IMR-90 (cell line): ENCODE results near the gene NADSYN1. TPM values are rescaled to one million over a fixed set of nuclear protein-coding genes. Genes with fewer than 3 reads are reported as not detected.

ENCODE experiments used
- ATAC-seq: fragments of 200-7000 bp; cut with Tn5 transposase; 2 replicates; pipeline ENCODE4 v1.9.1; 2020; ENCODE audit warnings: low read depth, mild to moderate bottlenecking, moderate library complexity
- BruUV-seq: library from RNA; stranded (reverse); fragments of 400-500 nt; replicated peaks from 2 replicates; lab custom pipeline; 2021; lab: Mats Ljungman, UMichigan
- CTCF ChIA-PET: fragments of 300-600 bp; formaldehyde crosslinking; extraction: SDS; loops from one replicate; lab custom pipeline; 2021; ENCODE audit warnings: antibody characterized with exemption; lab: Yijun Ruan, JAX
- POLR2A ChIA-PET: fragments of 300-600 bp; sonication (Branson Sonifier 250); formaldehyde crosslinking; loops from one replicate; lab custom pipeline; 2022; ENCODE audit warnings: antibody characterized with exemption; ENCODE audit not compliant: unreplicated experiment; lab: Charles Lee
- DNase-seq: peaks from one replicate; pipeline ENCODE4 v3.0.0; 2013
- H2AFZ ChIP-seq: replicated peaks from 2 replicates; pipeline ENCODE3; 2013; ENCODE audit warnings: low read length, mild to moderate bottlenecking; ENCODE audit not compliant: poor library complexity
- H2AK5ac ChIP-seq: 2 replicates; pipeline ENCODE4 v1.6.1; 2013; ENCODE audit warnings: low read depth, low read length, inconsistent platforms
- H2AK9ac ChIP-seq: replicated peaks from 2 replicates; pipeline ENCODE3; 2013; ENCODE audit warnings: mild to moderate bottlenecking, low read depth, low read length, moderate library complexity; ENCODE audit not compliant: poor library complexity
- H2BK120ac ChIP-seq: 2 replicates; pipeline ENCODE4 v1.6.1; 2013; ENCODE audit warnings: low read depth, low read length, inconsistent platforms
- H2BK15ac ChIP-seq: 3 replicates; pipeline ENCODE4 v1.6.1; 2013; ENCODE audit warnings: low read depth, low read length, inconsistent platforms
- H2BK20ac ChIP-seq: 2 replicates; pipeline ENCODE4 v1.6.1; 2013; ENCODE audit warnings: low read depth, mild to moderate bottlenecking, inconsistent platforms, low read length, moderate library complexity
- H2BK5ac ChIP-seq: 2 replicates; pipeline ENCODE4 v1.6.1; 2013; ENCODE audit warnings: mild to moderate bottlenecking, low read depth, low read length, inconsistent platforms; ENCODE audit not compliant: poor library complexity, severe bottlenecking
- H3K14ac ChIP-seq: replicated peaks from 2 replicates; pipeline ENCODE4 v1.6.1; 2013; ENCODE audit warnings: low read depth, low read length, inconsistent platforms
- H3K18ac ChIP-seq: 2 replicates; pipeline ENCODE4 v1.6.1; 2013; ENCODE audit warnings: low read depth, low read length, control low read depth
- H3K23ac ChIP-seq: 2 replicates; pipeline ENCODE4 v1.6.1; 2013; ENCODE audit warnings: low read depth, low read length, inconsistent platforms
- H3K27ac ChIP-seq: 2 replicates; pipeline ENCODE4 v1.5.1; 2013; ENCODE audit warnings: mild to moderate bottlenecking, control low read depth, low read length; ENCODE audit not compliant: insufficient read depth
- H3K27me3 ChIP-seq: 2 replicates; pipeline ENCODE4 v1.6.1; 2013; ENCODE audit warnings: low read length; ENCODE audit not compliant: control insufficient read depth, insufficient read depth
- H3K36me3 ChIP-seq: 2 replicates; pipeline ENCODE4 v1.6.1; 2013; ENCODE audit warnings: low read length, mixed read lengths; ENCODE audit not compliant: control insufficient read depth, insufficient read depth
- H3K4ac ChIP-seq: 2 replicates; pipeline ENCODE4 v1.6.1; 2013; ENCODE audit warnings: low read depth, low read length, inconsistent platforms
- H3K4me1 ChIP-seq: 2 replicates; pipeline ENCODE4 v1.6.1; 2013; ENCODE audit warnings: low read length, mixed read lengths; ENCODE audit not compliant: control insufficient read depth, insufficient read depth
- H3K4me2 ChIP-seq: 2 replicates; pipeline ENCODE4 v1.6.1; 2013; ENCODE audit warnings: low read depth, mild to moderate bottlenecking, control low read depth, low read length, moderate library complexity
- H3K4me3 ChIP-seq: 2 replicates; pipeline ENCODE4 v1.5.1; 2013; ENCODE audit warnings: low read depth, mild to moderate bottlenecking, control low read depth, low read length, moderate library complexity; ENCODE audit not compliant: insufficient read depth
- H3K56ac ChIP-seq: 2 replicates; pipeline ENCODE4 v1.6.1; 2013; ENCODE audit warnings: low read length, inconsistent platforms; ENCODE audit not compliant: insufficient read depth; ENCODE audit errors: extremely low read depth
- H3K79me1 ChIP-seq, 2 experiments: 2 replicates each; pipeline ENCODE4 v1.6.1; 2013; ENCODE audit warnings: low read length in 2 of 2, inconsistent platforms in 1 of 2, low read depth in 1 of 2
- H3K9ac ChIP-seq: 2 replicates; pipeline ENCODE4 v1.6.1; 2013; ENCODE audit warnings: low read depth, low read length, control low read depth
- H3K9me1 ChIP-seq: 2 replicates; pipeline ENCODE4 v1.6.1; 2013; ENCODE audit warnings: low read length, inconsistent platforms; ENCODE audit not compliant: insufficient read depth
- H3K9me3 ChIP-seq: 2 replicates; pipeline ENCODE4 v1.6.1; 2013; ENCODE audit warnings: low read length; ENCODE audit not compliant: control insufficient read depth, insufficient read depth
- H4K20me1 ChIP-seq: 2 replicates; pipeline ENCODE4 v1.6.1; 2013; ENCODE audit warnings: low read length, inconsistent platforms; ENCODE audit not compliant: insufficient read depth
- H4K5ac ChIP-seq: 2 replicates; pipeline ENCODE4 v1.6.1; 2013; ENCODE audit warnings: mild to moderate bottlenecking, low read depth, low read length, control low read depth
- H4K8ac ChIP-seq, 2 experiments: 2 replicates each; pipeline ENCODE4 v1.6.1; 2013; ENCODE audit warnings: low read depth in 2 of 2, low read length in 2 of 2, control low read depth in 1 of 2, inconsistent platforms in 1 of 2
- H4K91ac ChIP-seq: 2 replicates; pipeline ENCODE4 v1.6.1; 2013; ENCODE audit warnings: low read depth, low read length, inconsistent platforms; ENCODE audit not compliant: insufficient read depth
- CHD1 ChIP-seq: IDR thresholded peaks from 2 replicates; pipeline ENCODE4 v1.6.1; 2012; ENCODE audit warnings: low read depth, low read length, improper control_type of control experiment
- MXI1 ChIP-seq: IDR thresholded peaks from 2 replicates; pipeline ENCODE4 v1.6.1; 2012; ENCODE audit warnings: low read depth, mild to moderate bottlenecking, low read length, moderate library complexity, borderline replicate concordance
- NFE2L2 ChIP-seq: fragments of 150-350 bp; IDR thresholded peaks from 2 replicates; pipeline ENCODE4 v1.6.1; 2016; ENCODE audit warnings: low read depth, mild to moderate bottlenecking, low read length
- POLR2A ChIP-seq: IDR thresholded peaks from 2 replicates; pipeline ENCODE4 v1.6.1; 2012; ENCODE audit warnings: mild to moderate bottlenecking, low read depth, low read length
- RFX5 ChIP-seq: IDR thresholded peaks from 2 replicates; pipeline ENCODE4 v1.8.0; 2012; ENCODE audit warnings: low read depth, mild to moderate bottlenecking, low read length, moderate library complexity
- SMC3 ChIP-seq: fragments of 150-350 bp; IDR thresholded peaks from 2 replicates; pipeline ENCODE4 v1.6.1; 2016; ENCODE audit warnings: low read depth, mild to moderate bottlenecking, antibody characterized with exemption, low read length, moderate library complexity
- USF2 ChIP-seq: fragments of 150-350 bp; IDR thresholded peaks from 2 replicates; pipeline ENCODE4 v1.6.1; 2017; ENCODE audit warnings: mild to moderate bottlenecking, antibody characterized with exemption, low read length, low read depth
- WGBS, 2 experiments: methylation state at CpG; one replicate each; pipeline versions ENCODE4 v1.1.5 to v1.1.7; 2013; ENCODE audit warnings: missing lambda C conversion rate in 2 of 2; ENCODE audit not compliant: insufficient read length in 1 of 2; ENCODE audit errors: extremely low coverage in 2 of 2; 5-methylcytosine and 5-hydroxymethylcytosine counted together
- dilution Hi-C: fragments of 300-500 bp; cut with HindIII; formaldehyde crosslinking; loops from one replicate; pipeline ENCODE4 v1.14.3; 2018; ENCODE audit warnings: low sequenced_read_pairs; ENCODE audit not compliant: unreplicated experiment
- in situ Hi-C: fragments of 300-500 bp; cut with MboI; formaldehyde crosslinking; loops from 3 replicates; pipeline ENCODE4 v1.14.3; 2019; ENCODE audit warnings: low sequenced_read_pairs, inconsistent platforms, mixed read lengths
- intact Hi-C: fragments of 100-400 bp; cut with micrococcal nuclease; formaldehyde crosslinking; loops from 2 replicates; pipeline ENCODE4 v1.10.0; 2022
- microRNA-seq, 2 experiments: library from miRNA; stranded (forward) in 1 of 2; unstranded in 1 of 2; fragments of 10-50 nt in 1 of 2; fragments of <30 nt in 1 of 2; gene quantifications in 1 of 2; microRNA quantifications in 1 of 2; one replicate each; pipeline versions ENCODE3 to v1.1.0; 2013 to 2020; ENCODE audit not compliant: insufficient read depth in 1 of 2, insufficient read length in 1 of 2, unreplicated experiment in 1 of 2
- polyA plus RNA-seq, 3 experiments: library from polyadenylated mRNA; depleted of rRNA; stranded (reverse); fragments of >200 nt; gene quantifications; 2 replicates each; pipeline ENCODE4 v1.2.3, GENCODE V29; 2012; ENCODE audit warnings: low replicate concordance in 1 of 3
- small RNA-seq, 5 experiments: library from RNA; depleted of rRNA; stranded (forward); fragments of <200 nt; gene quantifications; one replicate each; pipeline ENCODE3, GENCODE V24; 2012
- total RNA-seq: library from RNA; depleted of rRNA; stranded (reverse); fragments of >200 nt; gene quantifications from 2 replicates; pipeline ENCODE4 v1.2.3, GENCODE V29; 2012; rRNA removed

The NADSYN1 gene
- total and polyA plus RNA-seq, 2 of the 4 experiments (the other 2 are of a cell fraction), result 69.5 to 70.4 TPM

DNA sequence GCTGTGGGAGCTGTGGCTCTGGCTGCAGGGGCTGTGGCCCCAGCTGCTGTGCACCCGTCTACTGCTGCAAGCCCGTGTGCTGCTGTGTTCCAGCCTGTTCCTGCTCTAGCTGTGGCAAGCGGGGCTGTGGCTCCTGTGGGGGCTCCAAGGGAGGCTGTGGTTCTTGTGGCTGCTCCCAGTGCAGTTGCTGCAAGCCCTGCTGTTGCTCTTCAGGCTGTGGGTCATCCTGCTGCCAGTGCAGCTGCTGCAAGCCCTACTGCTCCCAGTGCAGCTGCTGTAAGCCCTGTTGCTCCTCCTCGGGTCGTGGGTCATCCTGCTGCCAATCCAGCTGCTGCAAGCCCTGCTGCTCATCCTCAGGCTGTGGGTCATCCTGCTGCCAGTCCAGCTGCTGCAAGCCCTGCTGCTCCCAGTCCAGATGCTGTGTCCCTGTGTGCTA lies 95.7 kb downstream of the NADSYN1 start:
- Histone ChIP-seq H2AK9ac (no peak overlapping the region), H2BK120ac (no peak overlapping the region), H2AFZ (no peak overlapping the region), H3K27ac (no peak overlapping the region), H3K36me3 (no peaks in the 10 kb centered on the region), H3K18ac (no peak overlapping the region), H3K4ac (no peak overlapping the region), H3K4me2 (no peak overlapping the region), H3K4me1 (no peaks in the 10 kb centered on the region), H2BK20ac (no peak overlapping the region), H3K4me3 (no peak overlapping the region), H2BK15ac (no peak overlapping the region), H4K8ac (no peak overlapping the region), H2AK5ac (no peak overlapping the region), H4K5ac (no peak overlapping the region), H2BK5ac (no peak overlapping the region), H3K23ac (no peak overlapping the region), H3K9me1 (no peaks in the 10 kb centered on the region), H3K79me1 (no peaks in the 10 kb centered on the region), H4K91ac (no peak overlapping the region), H3K56ac (no peak overlapping the region), H4K20me1 (no peaks in the 10 kb centered on the region), H3K14ac (no peak overlapping the region), H3K9ac (no peak overlapping the region), H3K27me3 (peaks cover 9% of the 10 kb centered on the region), H3K9me3 (no peaks in the 10 kb centered on the region)
- 28% methylated on average over 5 of the region's 5 CpGs; no CpG with 5 or more reads in 1 of the 2 experiments for WGBS, 2 experiments
- ATAC-seq (no peak), DNase-seq (no peak)
- BruUV-seq, result no TSS peak
- in situ Hi-C loops, result no loop called here
- ChIA-PET CTCF (no interaction called here), POLR2A (no interaction called here)
- intact Hi-C loops, result no loop called here
- dilution Hi-C loops, result no loop called here
- no peak for TF ChIP-seq NFE2L2
- TF ChIP-seq USF2, result no peak
- TF ChIP-seq RFX5, result no peak
- TF ChIP-seq SMC3, result no peak
- no peak for TF ChIP-seq MXI1
- TF ChIP-seq CHD1, result no peak
- no peak for TF ChIP-seq POLR2A

Small RNAs within 50 kb of the gene (microRNA-seq; reads per million reads assigned to microRNA genes)
- 0 to 0.37 reads per million in 2 experiments for gene MIR6754

Small RNAs within 50 kb of the gene (small RNA-seq; reads per million reads assigned to genes)
- 0 reads per million in 5 experiments for gene MIR6754

Other genes with a start within 250 kb of the NADSYN1 start
- 0.83 and 1.6 TPM in 2 replicates for gene SHANK2, start 200.6 kb upstream of the NADSYN1 start, total RNA-seq
- 2.2 and 2.8 TPM in 2 replicates for gene SHANK2, start 200.6 kb upstream of the NADSYN1 start, polyA plus RNA-seq (2012; rRNA removed)
- gene DHCR7, start 4.8 kb upstream of the NADSYN1 start, total RNA-seq, result 20.0 and 22.0 TPM in 2 replicates
- gene DHCR7, start 4.8 kb upstream of the NADSYN1 start, polyA plus RNA-seq (2012; rRNA removed), result 43.2 and 43.3 TPM in 2 replicates
- gene KRTAP5-7, start 74.1 kb downstream of the NADSYN1 start, total RNA-seq, result not detected in 2 replicates
- not detected in 2 replicates for gene KRTAP5-7, start 74.1 kb downstream of the NADSYN1 start, polyA plus RNA-seq (2012; rRNA removed)
- gene KRTAP5-8, start 84.8 kb downstream of the NADSYN1 start, total RNA-seq, result not detected in 2 replicates
- gene KRTAP5-8, start 84.8 kb downstream of the NADSYN1 start, polyA plus RNA-seq (2012; rRNA removed), result 0.07 TPM in 1 of 2 replicates, not detected in the other
- not detected in 2 replicates for gene KRTAP5-9, start 95.2 kb downstream of the NADSYN1 start, total RNA-seq
- gene KRTAP5-9, start 95.2 kb downstream of the NADSYN1 start, polyA plus RNA-seq (2012; rRNA removed), result 0.09 TPM in 1 of 2 replicates, not detected in the other
- not detected in 2 replicates for gene KRTAP5-10, start 112.4 kb downstream of the NADSYN1 start, total RNA-seq
- not detected in 2 replicates for gene KRTAP5-10, start 112.4 kb downstream of the NADSYN1 start, polyA plus RNA-seq (2012; rRNA removed)
- gene KRTAP5-11, start 129.7 kb downstream of the NADSYN1 start, total RNA-seq, result not detected in 2 replicates
- gene KRTAP5-11, start 129.7 kb downstream of the NADSYN1 start, polyA plus RNA-seq (2012; rRNA removed), result not detected in 2 replicates